ENCODE data around the gene GRAMD4.

The GRAMD4 gene

GRCh38 chr22:46602025-46602424 is 18.2 kb upstream of the GRAMD4 start:
- Mint-ChIP-seq H3K9me3 (peaks cover 3% of the 10 kb centered on the region), H3K36me3 (ENCODE audit: low read depth) (peaks cover 10% of the 10 kb centered on the region), H3K27ac (no peak overlapping the region), H3K27me3 (ENCODE audit: low read depth) (no peaks in the 10 kb centered on the region), H3K4me3 (no peak overlapping the region), H3K4me1 (ENCODE audit: low read depth) (peaks cover 19% of the 10 kb centered on the region)

GRCh38 chr22:46604306-46604690 is 15.9 kb upstream of the GRAMD4 start:
- peak overlapping the region; percentile 80 for H3K4me3 Mint-ChIP-seq
- peak overlapping the region; percentile 95 for H3K27ac Mint-ChIP-seq

GRCh38 chr22:46605117-46605516 is 15.1 kb upstream of the GRAMD4 start:
- Mint-ChIP-seq H3K36me3 (ENCODE audit: low read depth) (peaks cover 12% of the 10 kb centered on the region), H3K27me3 (ENCODE audit: low read depth) (no peaks in the 10 kb centered on the region), H3K4me3 (peak overlapping the region; percentile 13), H3K27ac (peak overlapping the region; percentile 55), H3K9me3 (peaks cover 3% of the 10 kb centered on the region), H3K4me1 (ENCODE audit: low read depth) (peaks cover 19% of the 10 kb centered on the region)

More at GRCh38 chr22:46604306-46604690, 15.9 kb upstream of the GRAMD4 start:
- Mint-ChIP-seq H3K9me3 (peaks cover 3% of the 10 kb centered on the region), H3K36me3 (ENCODE audit: low read depth) (peaks cover 12% of the 10 kb centered on the region), H3K4me1 (ENCODE audit: low read depth) (peaks cover 19% of the 10 kb centered on the region), H3K27me3 (ENCODE audit: low read depth) (no peaks in the 10 kb centered on the region)

GRCh38 chr22:46606886-46607285 is 13.3 kb upstream of the GRAMD4 start:
- peaks cover 3% of the 10 kb centered on the region for H3K9me3 Mint-ChIP-seq
- peaks cover 18% of the 10 kb centered on the region for H3K4me1 Mint-ChIP-seq (ENCODE audit: low read depth)

GRCh38 chr22:46607483-46608114 is 12.6 kb upstream of the GRAMD4 start:
- Mint-ChIP-seq H3K27ac (no peak overlapping the region), H3K36me3 (ENCODE audit: low read depth) (peaks cover 12% of the 10 kb centered on the region), H3K4me3 (no peak overlapping the region), H3K27me3 (ENCODE audit: low read depth) (no peaks in the 10 kb centered on the region), H3K9me3 (peaks cover 3% of the 10 kb centered on the region), H3K4me1 (ENCODE audit: low read depth) (peaks cover 23% of the 10 kb centered on the region)

More at GRCh38 chr22:46606886-46607285, 13.3 kb upstream of the GRAMD4 start:
- Mint-ChIP-seq H3K27ac (no peak overlapping the region), H3K4me3 (no peak overlapping the region), H3K36me3 (ENCODE audit: low read depth) (peaks cover 12% of the 10 kb centered on the region), H3K27me3 (ENCODE audit: low read depth) (no peaks in the 10 kb centered on the region)

- Mint-ChIP-seq H3K27ac (no peak overlapping the region), H3K27me3 (ENCODE audit: low read depth) (no peaks in the 10 kb centered on the region), H3K4me3 (no peak overlapping the region), H3K4me1 (ENCODE audit: low read depth) (peaks cover 31% of the 10 kb centered on the region), H3K36me3 (ENCODE audit: low read depth) (peaks cover 10% of the 10 kb centered on the region), H3K9me3 (peaks cover 3% of the 10 kb centered on the region)
Observed at GRCh38 chr22:46609175-46609690, 11.0 kb upstream of the GRAMD4 start.

GRCh38 chr22:46609724-46610201 is 10.4 kb upstream of the GRAMD4 start:
- H3K4me1 Mint-ChIP-seq (ENCODE audit: low read depth), result peaks cover 33% of the 10 kb centered on the region
- peaks cover 10% of the 10 kb centered on the region for H3K36me3 Mint-ChIP-seq (ENCODE audit: low read depth)
- H3K4me3 Mint-ChIP-seq, result no peak overlapping the region
- peaks cover 3% of the 10 kb centered on the region for H3K9me3 Mint-ChIP-seq
- H3K27ac Mint-ChIP-seq, result no peak overlapping the region
- no peaks in the 10 kb centered on the region for H3K27me3 Mint-ChIP-seq (ENCODE audit: low read depth)

GRCh38 chr22:46610356-46610755 is 9.8 kb upstream of the GRAMD4 start:
- H3K4me1 Mint-ChIP-seq (ENCODE audit: low read depth), result peaks cover 30% of the 10 kb centered on the region
- H3K27me3 Mint-ChIP-seq (ENCODE audit: low read depth), result no peaks in the 10 kb centered on the region
- peaks cover 1% of the 10 kb centered on the region for H3K9me3 Mint-ChIP-seq
- no peak overlapping the region for H3K4me3 Mint-ChIP-seq
- peaks cover 8% of the 10 kb centered on the region for H3K36me3 Mint-ChIP-seq (ENCODE audit: low read depth)
- no peak overlapping the region for H3K27ac Mint-ChIP-seq

GRCh38 chr22:46611189-46611588 is 9.0 kb upstream of the GRAMD4 start:
- Mint-ChIP-seq H3K4me1 (ENCODE audit: low read depth) (peaks cover 28% of the 10 kb centered on the region), H3K4me3 (no peak overlapping the region), H3K9me3 (no peaks in the 10 kb centered on the region), H3K36me3 (ENCODE audit: low read depth) (peaks cover 6% of the 10 kb centered on the region), H3K27me3 (ENCODE audit: low read depth) (no peaks in the 10 kb centered on the region), H3K27ac (no peak overlapping the region)

GRCh38 chr22:46612341-46612903 is 7.8 kb upstream of the GRAMD4 start:
- peak overlapping the region; percentile 81 for H3K4me3 Mint-ChIP-seq
- H3K4me1 Mint-ChIP-seq (ENCODE audit: low read depth), result peaks cover 26% of the 10 kb centered on the region
- peaks cover 6% of the 10 kb centered on the region for H3K36me3 Mint-ChIP-seq (ENCODE audit: low read depth)
- H3K9me3 Mint-ChIP-seq, result no peaks in the 10 kb centered on the region
- H3K27me3 Mint-ChIP-seq (ENCODE audit: low read depth), result no peaks in the 10 kb centered on the region
- peak overlapping the region; percentile 90 for H3K27ac Mint-ChIP-seq

GRCh38 chr22:46612904-46613605 is 7.1 kb upstream of the GRAMD4 start:
- peaks cover 6% of the 10 kb centered on the region for H3K36me3 Mint-ChIP-seq (ENCODE audit: low read depth)
- H3K9me3 Mint-ChIP-seq, result no peaks in the 10 kb centered on the region
- H3K27ac Mint-ChIP-seq, result peak overlapping the region; percentile 90
- peaks cover 26% of the 10 kb centered on the region for H3K4me1 Mint-ChIP-seq (ENCODE audit: low read depth)
- peak overlapping the region; percentile 81 for H3K4me3 Mint-ChIP-seq
- H3K27me3 Mint-ChIP-seq (ENCODE audit: low read depth), result no peaks in the 10 kb centered on the region

- Mint-ChIP-seq H3K9me3 (no peaks in the 10 kb centered on the region), H3K27me3 (ENCODE audit: low read depth) (no peaks in the 10 kb centered on the region), H3K4me3 (peak overlapping the region; percentile 81), H3K36me3 (ENCODE audit: low read depth) (peaks cover 4% of the 10 kb centered on the region), H3K27ac (peak overlapping the region; percentile 90), H3K4me1 (ENCODE audit: low read depth) (peaks cover 26% of the 10 kb centered on the region)
Observed at GRCh38 chr22:46613606-46614021, 6.6 kb upstream of the GRAMD4 start.

GRCh38 chr22:46614025-46614931 is 5.9 kb upstream of the GRAMD4 start:
- H3K27ac Mint-ChIP-seq, result peak overlapping the region; percentile 90
- peaks cover 26% of the 10 kb centered on the region for H3K4me1 Mint-ChIP-seq (ENCODE audit: low read depth)
- H3K9me3 Mint-ChIP-seq, result no peaks in the 10 kb centered on the region
- H3K4me3 Mint-ChIP-seq, result peak overlapping the region; percentile 81
- H3K27me3 Mint-ChIP-seq (ENCODE audit: low read depth), result no peaks in the 10 kb centered on the region
- peaks cover 4% of the 10 kb centered on the region for H3K36me3 Mint-ChIP-seq (ENCODE audit: low read depth)
